GM12873 (cell line): ENCODE data around the gene ZNF561.

Source experiments
- TF ChIP-seq, protein P1 (sequence below): IDR thresholded peaks from 2 replicates; pipeline ENCODE4 v1.5.1; 2012; ENCODE audit warnings: low read depth, mild to moderate bottlenecking, moderate library complexity, low read length, control low read depth; ENCODE audit not compliant: insufficient read depth; ENCODE audit errors: missing control alignments

The ZNF561 gene

DNA sequence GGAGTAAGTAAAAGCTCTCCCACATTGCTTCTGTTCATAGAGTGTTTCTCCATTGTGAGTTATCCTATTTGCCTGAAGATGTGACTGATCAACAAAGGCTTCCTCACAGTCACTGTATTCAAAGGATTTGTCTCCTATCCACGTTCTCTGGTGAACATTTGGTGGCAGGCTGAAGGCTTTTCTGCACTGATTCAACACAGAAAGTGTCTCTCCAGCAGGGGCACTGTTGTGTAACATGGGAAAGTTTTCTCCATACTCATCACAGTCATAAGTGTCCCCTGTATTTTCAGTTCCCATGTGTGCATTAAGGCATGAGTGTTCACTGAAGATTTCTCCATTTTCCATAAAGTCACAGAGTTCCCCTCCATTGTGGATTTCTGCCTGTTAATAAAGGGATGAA lies 54.3 kb downstream of the ZNF561 start:
- TF ChIP-seq, protein P1, sequence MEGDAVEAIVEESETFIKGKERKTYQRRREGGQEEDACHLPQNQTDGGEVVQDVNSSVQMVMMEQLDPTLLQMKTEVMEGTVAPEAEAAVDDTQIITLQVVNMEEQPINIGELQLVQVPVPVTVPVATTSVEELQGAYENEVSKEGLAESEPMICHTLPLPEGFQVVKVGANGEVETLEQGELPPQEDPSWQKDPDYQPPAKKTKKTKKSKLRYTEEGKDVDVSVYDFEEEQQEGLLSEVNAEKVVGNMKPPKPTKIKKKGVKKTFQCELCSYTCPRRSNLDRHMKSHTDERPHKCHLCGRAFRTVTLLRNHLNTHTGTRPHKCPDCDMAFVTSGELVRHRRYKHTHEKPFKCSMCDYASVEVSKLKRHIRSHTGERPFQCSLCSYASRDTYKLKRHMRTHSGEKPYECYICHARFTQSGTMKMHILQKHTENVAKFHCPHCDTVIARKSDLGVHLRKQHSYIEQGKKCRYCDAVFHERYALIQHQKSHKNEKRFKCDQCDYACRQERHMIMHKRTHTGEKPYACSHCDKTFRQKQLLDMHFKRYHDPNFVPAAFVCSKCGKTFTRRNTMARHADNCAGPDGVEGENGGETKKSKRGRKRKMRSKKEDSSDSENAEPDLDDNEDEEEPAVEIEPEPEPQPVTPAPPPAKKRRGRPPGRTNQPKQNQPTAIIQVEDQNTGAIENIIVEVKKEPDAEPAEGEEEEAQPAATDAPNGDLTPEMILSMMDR: peak; percentile 16

DNA sequence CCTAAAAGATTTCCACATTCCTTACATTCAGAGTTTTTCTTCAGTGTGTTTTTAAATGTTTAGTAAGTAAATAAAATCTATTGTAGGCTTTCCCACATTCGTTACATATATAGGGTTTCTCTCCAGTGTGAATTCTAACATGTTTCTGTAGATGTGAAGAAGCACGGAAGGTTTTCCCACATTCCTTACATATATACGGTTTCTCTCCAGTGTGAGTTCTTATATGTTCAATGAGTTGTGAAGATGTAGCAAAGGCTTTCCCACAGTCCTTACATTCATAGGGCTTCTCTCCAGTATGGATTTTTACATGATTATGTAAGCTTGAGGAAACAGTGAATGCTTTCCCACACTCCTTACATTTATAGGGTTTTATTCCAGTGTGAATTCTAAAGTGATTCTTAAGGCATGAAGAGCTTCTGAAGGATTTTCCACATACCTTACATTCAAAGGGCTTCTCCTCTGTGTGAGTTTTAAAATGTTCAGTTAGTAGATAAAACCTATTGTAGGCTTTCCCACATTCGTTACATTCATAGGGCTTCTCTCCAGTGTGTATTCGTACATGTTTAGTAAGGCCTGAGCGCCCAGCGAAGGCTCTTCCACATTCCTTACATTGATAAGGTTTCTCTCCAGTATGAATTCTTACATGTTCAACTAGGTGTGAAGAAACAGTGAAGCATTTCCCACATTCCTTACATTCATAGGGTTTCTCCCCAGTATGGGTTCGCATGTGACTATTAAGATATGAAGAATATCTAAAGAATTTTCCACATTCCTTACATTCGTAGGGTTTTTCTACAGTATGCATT lies 54.9 kb downstream of the ZNF561 start:
- TF ChIP-seq, protein P1: no peak
